Subcutaneous preadipocyte (primary cell): ENCODE measurements around the gene MYH15. TPM values are rescaled to one million over a fixed set of nuclear protein-coding genes. Genes with fewer than 3 reads are reported as not detected.

ENCODE experiments used
- total RNA-seq: library from RNA; depleted of rRNA; stranded (reverse); fragments of >200 nt; gene quantifications from 2 replicates; pipeline ENCODE4 v1.2.3, GENCODE V29; 2012

Gene MYH15
- 0.37 and 0.78 TPM in 2 replicates for total RNA-seq

DNA sequence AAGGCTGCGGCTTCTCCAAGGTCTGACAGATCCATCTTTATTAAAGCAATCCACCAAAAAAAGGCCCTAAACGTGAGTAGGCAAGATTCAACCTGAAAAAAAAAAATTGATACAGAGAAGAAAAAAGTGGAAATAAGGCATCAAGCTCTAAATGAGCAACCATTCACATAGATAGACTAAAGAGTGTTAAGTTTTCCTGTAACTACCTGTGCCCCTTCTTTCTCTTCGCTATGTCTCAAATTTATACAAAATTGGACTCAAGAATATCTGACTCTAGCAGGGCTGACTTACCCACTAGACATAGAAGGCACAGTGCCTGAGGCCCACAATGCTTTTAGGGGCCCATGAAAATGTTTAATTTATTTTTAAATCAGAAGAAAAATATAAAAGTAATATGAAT is at the start of gene MYH15:
Gene MYH15, minus strand, starts transcription at position 101 of the 400 bp plus-strand sequence. Its CDS starts 66 bp downstream, at position 35.

Other genes with a start within 250 kb of the MYH15 start
- not detected in 2 replicates for gene HHLA2, start 214.0 kb downstream of the MYH15 start, total RNA-seq
- 23.1 and 39.9 TPM in 2 replicates for gene CIP2A, start 78.8 kb upstream of the MYH15 start, total RNA-seq
- gene DZIP3, start 79.1 kb upstream of the MYH15 start, total RNA-seq, result 7.0 and 10.2 TPM in 2 replicates
- not detected in 2 replicates for gene RETNLB, start 246.8 kb upstream of the MYH15 start, total RNA-seq